Measurements from ENCODE around the gene MYT1.

Gene MYT1

DNA sequence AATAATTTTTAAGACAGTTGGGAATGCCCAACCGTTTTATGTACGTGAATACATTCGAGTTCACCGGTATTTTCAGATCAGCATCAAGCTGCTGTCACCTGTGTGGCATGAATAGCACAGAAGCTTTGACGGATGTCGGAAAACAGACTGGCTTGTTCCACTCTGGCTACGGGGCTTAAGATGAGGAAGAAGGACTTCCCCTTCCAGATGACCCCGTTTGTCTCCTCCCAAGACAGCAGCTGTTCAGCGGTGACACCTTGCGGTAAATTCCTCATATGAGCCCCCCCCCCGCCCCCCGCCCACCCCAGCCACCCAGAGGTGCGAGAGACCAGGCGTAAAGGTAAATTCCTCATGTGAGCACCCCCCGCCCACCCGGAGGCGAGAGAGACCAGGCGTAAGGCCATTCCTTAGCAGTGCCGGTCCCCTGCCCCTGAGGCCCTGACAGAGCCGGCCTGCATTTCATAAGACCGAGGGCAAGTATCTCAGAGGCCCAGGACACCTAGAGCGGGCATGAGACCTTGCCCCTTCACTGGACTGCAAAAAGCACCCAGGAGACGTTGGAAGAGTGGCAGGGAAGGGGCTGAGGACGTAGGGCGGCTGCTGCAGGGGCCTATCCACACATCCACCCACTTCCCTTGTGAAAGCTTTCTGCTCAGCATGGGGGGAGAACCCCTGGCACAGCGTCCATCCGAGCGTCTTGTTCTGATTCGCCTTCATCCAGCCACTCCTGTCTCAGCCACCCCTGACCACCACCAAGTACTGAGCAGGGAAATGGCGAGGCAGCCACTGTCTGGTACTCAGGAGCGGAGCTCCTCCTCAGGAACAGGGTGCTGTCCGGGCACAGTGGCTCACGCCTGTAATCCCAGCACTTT, 84.0 kb downstream of the MYT1 start:
- DNase-seq (ENCODE audit: low spot score) = no peak

DNA sequence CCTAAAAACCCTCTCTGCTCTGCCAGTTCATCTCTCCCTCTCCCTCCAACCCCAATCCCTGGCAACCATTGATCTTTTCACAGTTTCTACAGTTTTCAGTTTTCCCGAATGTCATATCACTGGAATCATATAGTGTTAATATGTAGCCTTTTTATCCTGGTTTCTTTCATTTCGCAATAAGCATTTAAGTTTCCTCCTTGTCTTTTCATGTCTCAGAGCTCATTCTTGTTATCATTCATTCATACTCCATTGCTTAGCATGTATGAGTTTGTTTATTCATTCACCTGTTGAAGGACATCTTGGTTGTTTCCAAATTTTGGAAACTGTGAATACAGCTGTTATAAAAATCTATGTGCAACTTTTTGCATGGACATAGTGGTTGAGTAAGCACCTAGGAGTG, 85.8 kb downstream of the MYT1 start:
- DNase-seq (ENCODE audit: low spot score) = no peak

DNA sequence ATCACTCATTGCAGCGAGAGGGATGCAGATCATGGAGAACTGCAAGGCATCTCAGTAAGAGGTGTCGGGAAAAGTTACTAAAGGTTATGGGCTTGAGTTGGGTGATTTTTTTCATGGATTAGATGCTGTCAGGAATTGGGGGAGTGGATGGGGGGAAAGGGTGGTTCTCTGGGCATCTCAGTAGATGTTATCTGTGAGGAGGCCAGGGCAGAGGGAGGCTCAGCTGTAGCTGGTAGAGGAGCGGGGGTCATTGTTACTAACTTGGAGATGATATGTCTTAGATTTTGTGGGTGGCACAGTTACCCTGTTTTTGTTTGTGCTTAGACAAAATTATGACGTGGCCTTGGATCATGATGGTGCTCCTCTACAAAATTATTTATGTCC, 88.7 kb downstream of the MYT1 start:
- DNase-seq (ENCODE audit: low spot score) = no peak

DNA sequence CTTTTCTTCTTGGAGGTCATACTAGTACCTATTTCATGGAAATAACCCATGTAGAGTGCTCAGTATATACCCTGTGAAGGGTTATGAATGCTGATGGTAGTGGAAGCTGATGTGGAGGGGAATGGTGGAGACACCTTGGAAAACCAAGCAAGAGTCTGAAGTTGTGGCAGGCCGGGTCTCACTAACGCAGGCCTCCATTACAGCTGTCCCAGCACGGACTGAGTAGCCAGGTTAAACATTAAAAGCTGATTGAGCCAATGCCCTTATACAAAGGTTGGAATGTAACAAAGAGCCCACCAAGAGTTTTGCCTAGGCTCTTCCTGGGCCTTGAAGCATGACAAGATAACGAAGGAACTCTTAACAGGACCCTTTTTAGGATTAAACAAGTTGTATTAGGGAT, 89.2 kb downstream of the MYT1 start:
- DNase-seq (ENCODE audit: low spot score) = no peak

DNA sequence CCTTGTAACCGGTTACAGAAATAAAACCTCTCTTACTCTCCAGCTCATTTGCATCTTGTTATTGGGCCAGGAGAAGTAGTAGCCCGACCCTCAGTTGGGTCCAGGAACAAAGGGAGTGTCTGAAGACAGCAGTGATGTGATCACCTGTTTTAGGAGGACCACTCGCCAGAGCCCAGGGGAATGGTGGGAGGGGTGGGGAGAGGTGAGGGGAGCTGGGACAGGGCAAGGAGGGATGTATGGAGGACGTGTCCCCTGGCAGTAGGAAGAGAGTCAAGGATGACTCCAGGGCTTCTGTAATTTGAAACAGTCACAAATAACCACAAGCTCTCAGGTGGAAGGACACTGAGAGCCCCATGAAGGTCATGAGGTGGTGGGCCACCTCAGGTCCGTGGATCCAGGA, 89.9 kb downstream of the MYT1 start:
- no peak for DNase-seq (ENCODE audit: low spot score)

DNA sequence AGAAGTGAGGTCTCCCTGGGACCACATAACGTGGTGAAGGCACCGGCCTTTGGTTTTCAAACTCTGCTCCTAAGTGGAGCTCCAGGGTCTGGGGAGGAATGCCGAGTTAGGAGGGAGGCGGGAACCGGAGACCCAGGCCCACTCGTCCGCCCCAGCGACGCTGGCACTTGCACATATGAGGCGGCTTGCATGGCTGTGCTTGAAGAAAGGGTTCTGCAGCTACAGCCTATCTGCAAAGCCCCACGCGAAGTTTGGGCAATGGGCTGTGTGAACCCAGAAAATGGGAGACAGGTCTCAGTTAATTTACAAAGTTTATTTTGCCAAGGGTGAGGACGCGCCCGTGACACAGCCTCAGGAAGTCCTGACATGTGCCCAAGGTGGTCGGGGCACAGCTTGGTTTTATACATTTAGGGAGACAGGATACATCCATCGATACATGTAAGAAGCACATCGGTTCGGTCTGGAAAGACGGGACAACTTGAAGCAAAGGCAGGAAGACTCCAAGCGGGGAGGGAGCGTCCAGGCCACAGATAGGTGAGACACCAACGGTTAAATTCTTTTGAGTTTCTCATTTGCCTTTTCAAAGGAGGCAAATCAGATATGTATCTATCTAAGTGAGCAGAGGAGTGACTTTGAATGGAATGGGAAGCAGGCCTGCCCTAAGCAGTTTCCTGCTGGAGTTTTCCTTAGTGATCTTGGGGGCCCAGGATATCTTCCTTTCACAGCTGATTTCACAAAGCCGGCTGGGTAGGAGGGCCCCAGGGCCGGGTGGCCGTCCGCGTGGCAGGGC, 90.5 kb downstream of the MYT1 start:
- DNase-seq (ENCODE audit: low spot score) = no peak

DNA sequence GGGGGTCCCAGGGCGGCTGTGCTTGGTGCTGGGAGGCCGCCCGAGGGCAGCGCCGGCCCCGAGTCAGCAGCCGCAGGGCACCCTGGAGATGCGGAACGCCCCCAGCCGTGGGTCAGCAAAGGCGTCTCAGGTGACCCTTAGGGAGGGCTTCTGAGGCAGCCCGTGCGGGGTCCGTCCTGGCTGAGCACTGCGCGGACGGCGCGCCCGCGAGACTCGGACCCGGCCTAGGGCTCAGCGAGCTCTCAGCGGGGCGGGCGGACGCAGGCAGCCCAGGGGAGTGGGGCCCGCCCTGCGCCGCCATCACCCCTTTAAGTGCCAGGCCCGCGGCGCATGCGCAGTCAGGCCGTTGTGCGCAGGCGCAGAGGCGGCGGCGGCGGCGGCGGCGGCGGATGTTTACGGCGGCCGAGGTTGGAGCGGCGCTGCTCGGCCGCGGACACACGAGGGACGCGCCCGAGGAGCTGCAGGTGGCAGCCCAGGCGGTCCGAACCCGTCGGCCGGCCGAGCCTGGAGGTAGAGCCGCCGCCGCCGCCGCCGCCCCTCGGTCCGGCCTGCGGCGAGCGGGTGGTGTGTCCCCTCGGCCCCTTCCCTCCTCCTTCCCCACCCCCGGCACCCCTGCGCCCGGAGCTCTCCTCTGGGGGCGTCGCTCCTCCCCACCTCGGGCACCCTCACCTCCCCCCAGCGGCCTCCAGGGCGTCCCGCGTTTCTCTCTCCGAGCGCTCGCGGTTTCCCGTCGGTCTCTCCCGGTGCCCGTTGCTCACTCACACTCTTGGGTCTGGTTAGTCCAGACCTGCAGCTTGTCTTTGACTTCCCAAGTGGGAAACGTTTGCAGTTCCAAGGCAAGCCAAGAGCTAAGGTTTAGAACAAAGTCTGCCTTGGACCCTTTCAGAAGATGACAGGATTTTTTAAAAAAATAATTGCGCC, 91.4 kb downstream of the MYT1 start, which contains the start of gene PCMTD2:
PCMTD2 (plus strand) TSS at position 388 of the 921 bp plus-strand sequence. CDS start 4,218 bp downstream, outside the sequence.
- DNase-seq (ENCODE audit: low spot score) = peak; percentile 85

DNA sequence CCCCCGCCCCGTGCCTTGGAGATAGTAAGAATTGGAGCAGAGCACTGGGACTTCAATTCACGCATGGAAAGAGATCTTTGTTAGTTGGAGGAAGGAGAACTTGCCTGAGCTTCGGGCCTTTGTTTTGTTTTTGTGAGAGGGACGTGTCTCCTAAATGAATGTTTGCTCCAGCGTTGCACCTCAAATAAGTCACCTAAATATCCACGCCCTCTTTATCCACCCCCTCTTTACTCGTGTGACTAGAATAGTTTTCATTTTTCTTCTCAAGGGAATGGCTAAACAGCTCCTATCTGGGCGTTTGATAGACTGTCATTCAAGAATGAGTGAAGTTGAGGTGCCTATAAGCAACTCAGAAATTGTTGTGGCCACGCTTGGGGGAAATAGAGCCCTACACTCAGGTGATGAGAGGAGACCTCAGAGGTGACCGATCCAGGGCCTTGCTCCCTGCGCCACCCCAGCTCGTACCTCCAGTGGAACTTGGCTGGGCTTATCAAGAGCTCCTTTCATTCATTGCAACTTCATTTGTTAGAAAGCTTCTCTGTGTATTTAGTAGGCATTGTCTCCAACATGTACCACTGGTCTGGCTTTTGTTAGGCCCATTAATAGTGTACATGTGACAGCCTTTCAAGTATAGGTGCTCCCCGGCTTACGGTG, 92.2 kb downstream of the MYT1 start:
- DNase-seq (ENCODE audit: low spot score) = no peak

DNA sequence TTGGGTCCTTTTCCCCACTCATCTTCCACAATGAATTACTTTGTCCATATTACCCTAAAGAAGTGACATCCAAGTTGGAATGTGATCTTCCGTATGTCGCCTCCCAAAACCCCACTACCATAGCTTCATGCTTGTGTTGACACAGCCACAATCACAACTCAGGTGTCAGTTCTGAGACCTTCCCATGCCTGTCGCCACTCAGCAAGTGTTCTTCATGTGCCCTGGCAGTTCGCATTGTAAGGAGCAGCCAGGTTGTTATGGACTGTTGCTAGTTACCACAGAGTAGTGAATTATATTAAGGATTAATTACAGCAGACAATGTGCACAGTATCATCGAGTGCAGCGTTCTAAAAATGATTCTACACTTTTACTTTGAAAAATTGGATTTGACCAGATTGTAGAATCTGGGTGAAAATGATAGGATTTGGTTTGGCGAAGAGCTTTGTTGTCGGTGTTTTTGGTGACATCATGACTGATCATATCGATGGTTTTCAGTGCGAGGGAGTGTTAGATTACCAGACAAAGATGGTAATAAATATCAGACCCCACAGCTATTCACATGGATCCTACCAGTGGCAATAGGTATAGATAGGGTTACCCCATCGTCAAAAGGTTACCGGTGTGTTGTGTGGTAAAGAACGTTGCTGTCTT, 93.0 kb downstream of the MYT1 start:
- DNase-seq (ENCODE audit: low spot score) = no peak

DNA sequence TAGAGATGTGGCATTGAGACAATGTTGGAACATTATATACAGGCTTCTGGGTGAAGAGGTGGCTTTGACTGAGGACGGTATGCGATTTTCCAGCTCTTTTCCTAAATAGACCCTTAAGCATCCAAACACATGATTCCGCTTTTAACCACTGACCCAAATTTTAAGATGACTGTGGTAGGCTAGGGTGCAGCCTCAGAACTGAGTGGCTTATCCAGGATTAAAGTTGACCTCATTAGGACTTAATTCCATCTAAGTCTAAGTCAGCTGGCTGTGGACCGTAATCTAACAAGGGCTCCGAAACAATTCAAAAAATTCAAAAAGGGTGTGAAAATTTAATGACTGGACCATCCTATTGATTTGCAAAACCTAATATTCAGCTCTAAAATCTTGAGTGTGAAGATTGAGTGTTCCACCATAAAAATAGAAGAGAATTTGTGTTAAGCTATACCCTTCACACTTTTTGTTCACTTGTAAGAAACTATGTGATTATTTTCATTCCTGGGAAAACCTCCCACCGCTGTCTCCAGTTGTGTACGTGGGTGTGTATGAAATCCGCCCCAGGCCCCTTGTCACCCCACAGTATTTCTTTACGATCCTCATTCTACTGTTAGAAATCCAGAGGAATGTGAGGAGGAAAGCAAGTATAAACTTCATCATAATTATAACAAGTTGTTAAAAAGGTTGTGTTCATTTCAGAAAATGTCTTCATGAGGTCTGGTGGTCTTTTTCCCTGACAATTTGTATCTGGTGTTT, 94.0 kb downstream of the MYT1 start:
- no peak for DNase-seq (ENCODE audit: low spot score)

DNA sequence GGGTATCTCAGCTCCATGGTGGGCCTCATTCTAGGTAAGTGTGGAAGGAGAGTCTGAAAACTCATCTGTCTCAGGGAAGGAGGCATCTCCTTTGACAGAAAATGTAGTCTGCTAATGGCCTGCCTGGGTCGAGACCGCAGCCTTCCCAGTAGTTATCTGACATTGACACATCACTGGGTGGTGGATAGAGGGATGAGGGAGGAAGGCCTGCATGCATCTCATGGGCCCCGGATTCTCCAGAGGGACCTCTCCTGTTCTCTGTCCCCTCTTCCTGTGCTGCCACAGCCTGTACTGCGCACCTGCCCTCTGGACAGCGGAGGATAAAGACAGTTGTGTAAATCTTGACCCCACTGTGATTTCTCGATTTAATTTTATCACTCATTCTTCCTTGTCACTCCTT, 96.0 kb downstream of the MYT1 start:
- no peak for DNase-seq (ENCODE audit: low spot score)

DNA sequence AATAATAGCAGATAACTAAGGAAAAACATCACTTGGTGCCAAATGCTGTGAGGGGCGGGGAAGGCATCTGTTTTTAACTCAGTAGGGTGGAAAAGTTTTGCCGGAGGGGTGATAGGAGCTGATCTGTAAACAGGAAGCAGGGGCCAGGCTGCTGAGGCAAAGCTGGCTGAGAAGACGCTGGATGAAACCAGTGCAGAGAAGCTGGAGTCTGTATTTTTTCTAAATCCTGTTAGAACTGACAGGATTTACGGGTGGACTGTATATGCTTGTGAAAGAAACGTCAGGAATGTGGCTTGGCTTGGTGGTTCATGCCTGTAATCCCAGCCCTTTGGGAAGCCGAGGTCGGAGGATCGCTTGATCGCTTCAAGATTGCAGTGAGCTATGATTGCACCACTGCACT, 96.9 kb downstream of the MYT1 start:
- no peak for DNase-seq (ENCODE audit: low spot score)

DNA sequence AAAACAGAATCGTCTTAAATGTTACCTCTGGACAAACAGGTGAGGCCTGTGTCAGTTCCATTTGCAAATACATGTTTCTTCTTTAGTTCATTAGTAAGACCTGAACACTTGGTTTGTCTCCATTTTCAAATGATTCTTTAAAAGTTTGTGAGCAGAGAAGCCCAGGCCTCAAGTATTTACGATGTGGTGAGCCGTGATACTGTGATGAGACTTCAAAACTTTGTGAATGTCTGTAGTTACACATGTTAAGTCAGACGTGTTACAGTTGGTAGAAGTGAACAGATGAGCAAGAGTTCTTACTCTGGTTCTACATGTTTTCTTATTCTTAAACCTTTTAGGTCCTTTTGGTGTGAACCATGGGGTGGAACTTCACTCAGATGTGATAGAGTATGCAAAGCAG, 99.8 kb downstream of the MYT1 start:
- DNase-seq (ENCODE audit: low spot score) = no peak

DNA sequence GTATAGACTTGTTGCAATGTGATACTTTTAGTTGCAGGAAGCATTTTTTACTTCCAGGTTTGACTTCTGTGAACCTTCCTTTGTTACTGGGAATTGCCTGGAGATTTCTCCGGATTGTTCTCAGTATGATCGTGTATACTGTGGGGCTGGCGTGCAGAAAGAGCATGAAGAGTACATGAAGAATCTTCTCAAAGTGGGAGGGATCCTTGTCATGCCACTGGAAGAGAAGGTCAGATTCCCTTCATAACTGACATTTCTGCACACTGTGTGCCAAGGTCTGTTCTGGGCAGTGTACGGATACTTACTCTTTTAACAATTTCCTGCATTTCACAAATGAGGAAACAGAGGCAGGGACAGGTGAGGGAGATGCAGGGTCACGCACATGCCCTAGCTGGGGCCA, 100.9 kb downstream of the MYT1 start:
- DNase-seq (ENCODE audit: low spot score) = no peak

DNA sequence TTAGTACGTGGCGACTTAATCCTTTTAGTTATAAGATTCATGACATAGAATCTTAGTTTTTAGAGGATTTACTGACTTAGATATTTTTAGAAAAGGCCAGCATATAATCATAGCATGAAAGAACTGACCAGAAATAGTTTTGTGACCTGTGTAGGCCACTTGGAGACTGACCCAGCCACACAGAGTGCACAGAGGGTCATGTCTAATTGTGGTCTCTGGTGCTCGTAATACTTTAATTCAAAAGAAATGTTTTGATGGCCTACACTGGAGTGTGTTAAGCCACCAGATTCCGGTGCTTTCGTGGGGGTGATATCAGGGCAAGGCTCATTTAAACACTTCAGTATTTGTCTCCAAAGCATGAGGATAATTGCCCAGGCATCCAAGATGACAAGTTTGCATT, 102.7 kb downstream of the MYT1 start:
- DNase-seq (ENCODE audit: low spot score) = no peak

DNA sequence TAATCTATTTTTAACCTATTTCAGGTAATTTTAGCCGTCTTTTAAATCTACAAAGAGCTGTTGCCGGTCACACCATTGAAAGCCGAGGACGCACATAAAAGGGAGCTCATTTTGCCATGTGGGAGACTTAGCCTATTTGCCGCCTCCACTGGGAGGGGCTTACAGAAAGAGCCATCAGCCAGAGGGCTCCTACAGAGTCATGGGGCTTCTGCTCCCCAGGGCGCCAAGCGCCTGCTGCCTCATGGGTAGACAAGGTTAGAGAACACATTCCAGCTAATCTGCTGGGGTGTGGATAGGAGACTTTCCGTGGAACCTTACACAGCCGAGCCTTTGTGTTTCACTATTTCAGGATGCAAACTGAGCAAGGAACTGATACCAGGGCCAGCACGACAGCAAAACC, 103.9 kb downstream of the MYT1 start:
- DNase-seq (ENCODE audit: low spot score) = no peak

DNA sequence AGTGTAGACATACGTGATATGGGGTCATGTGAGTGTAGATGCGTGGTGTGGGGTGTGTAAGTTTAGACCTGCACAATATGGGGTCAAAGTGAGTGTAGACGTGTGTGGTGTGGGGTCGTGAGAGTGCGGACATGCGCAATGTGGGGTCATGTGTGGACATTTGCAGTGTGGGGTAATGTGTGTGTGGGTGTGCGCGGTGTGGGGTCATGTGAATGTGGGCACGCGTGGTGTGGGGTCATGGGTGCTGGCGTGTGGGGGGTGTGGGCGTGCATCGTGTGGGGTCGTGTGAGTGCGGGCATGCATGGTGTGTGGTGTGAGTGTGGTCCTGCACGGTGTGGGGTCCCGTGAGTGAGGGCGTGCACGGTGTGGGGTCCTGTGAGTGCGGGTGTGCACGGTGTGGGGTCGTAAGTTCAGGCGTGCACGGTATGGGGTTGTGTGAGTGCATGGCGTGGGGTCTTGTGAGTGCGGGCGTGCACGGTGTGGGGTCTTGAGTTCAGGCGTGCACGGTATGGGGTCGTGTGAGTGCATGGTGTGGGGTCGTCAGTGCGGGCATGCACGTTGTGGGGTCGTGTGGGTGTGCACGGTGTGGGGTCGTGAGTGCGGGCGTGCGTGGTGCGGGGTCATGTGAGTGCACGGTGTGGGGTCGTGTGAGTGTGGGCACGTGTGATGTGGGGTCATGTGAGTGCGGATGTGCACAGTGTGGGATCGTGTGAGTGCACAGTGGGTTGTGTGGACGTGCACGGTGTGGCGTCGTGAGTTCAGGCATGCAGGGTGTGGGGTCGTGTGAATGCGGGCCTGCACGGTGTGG, 105.6 kb downstream of the MYT1 start:
- no peak for DNase-seq (ENCODE audit: low spot score)

DNA sequence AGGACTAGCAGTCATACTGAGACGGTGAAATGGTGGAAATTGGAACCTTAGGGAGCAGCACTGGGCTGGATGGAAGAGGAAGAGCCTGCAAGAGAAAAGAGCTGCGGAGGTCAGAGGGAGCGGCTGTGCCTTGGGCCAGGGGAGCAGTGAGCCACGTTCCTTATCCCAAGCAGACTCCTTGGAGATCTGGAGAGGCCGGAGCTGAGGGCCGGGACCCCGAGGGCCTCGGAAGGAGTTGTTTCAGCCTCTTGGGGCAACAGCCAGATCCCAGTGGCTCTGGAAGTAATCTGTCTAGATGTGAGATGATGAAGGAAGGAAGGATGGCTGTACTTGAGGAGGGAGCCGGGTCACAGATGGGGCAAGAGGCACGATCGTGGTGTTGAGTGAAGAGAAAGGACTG, 107.4 kb downstream of the MYT1 start:
- no peak for DNase-seq (ENCODE audit: low spot score)

DNA sequence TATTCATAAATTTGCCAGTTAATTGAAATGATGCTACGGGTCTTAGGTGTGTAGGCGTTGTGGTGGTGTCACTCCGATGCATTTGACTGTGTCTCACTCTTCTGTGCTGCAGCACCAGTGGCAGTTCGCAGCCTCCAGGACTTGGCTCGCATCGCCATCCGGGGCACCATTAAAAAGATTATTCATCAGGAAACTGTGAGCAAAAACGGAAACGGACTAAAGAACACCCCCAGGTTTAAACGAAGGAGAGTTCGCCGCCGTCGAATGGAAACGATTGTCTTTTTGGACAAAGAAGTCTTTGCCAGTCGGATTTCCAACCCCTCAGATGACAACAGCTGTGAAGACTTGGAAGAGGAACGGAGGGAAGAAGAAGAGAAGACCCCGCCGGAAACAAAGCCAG, 108.9 kb downstream of the MYT1 start:
- DNase-seq (ENCODE audit: low spot score) = no peak

DNA sequence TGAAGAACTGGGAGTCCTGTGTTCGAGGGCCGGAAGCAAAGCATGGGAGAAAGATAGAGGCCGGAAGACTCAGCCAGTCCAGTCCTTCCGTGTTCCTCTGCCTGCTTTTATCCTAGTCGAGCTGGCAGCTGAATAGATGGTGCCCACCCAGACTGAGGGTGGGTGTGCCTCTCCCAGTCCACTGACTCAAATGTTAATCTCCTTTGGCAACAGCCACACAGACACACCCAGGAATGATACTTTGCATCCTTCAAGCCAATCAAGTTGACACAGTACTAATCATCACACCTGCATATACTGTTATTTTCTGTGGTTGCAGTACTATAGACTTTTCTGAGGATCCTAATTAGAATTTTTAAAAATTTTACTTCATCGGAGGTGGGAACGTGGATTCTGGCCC, 112.6 kb downstream of the MYT1 start:
- no peak for DNase-seq (ENCODE audit: low spot score)

All from LoVo (cell line).